NB4 (cell line): Measurements from ENCODE around the gene RUNX3.

Experiments used
- DNase-seq: peaks from one replicate; pipeline ENCODE4 v3.0.0; 2010; ENCODE audit warnings: low read depth
- H3K4me3 ChIP-seq: one replicate; pipeline ENCODE4 v1.5.1; 2011; ENCODE audit warnings: mild to moderate bottlenecking, low read depth, low read length, moderate library complexity
- MYC ChIP-seq: IDR thresholded peaks from 2 replicates; pipeline ENCODE4 v1.6.1; 2011; ENCODE audit warnings: low read depth, low read length
- POLR2A ChIP-seq: IDR thresholded peaks from 2 replicates; pipeline ENCODE4 v1.6.1; 2011; ENCODE audit warnings: mild to moderate bottlenecking; ENCODE audit not compliant: insufficient read length; ENCODE audit errors: extremely low read depth
- TF ChIP-seq, protein P1 (sequence below): IDR thresholded peaks from 2 replicates; pipeline ENCODE4 v1.6.1; 2011; ENCODE audit warnings: low read depth, low read length
- TF ChIP-seq, protein P2 (sequence below): IDR thresholded peaks from one replicate; pipeline ENCODE4 v1.5.1; 2012; ENCODE audit warnings: low read depth, low read length

The RUNX3 gene

DNA sequence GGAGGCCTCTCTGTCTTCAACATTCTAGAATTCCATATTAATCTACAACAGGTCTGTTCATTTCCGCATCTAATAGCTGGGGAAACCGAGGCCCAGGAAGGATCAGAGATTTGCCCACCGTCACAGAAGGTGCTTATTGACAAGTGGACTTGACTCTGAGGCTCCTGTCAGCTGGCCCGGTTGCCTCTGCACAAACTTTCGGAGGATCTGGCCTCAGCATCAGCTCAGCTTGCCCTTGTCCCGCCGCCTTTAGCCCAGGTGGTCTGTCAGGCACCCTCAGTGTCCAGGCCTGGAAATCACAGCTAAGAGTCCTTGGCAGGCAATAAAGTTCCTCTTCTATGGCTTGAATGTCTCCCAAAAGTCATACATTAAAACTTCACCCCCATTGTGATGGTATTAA lies 8.2 kb upstream of the RUNX3 start:
- DNase-seq, result no peak
- TF ChIP-seq, protein P1, sequence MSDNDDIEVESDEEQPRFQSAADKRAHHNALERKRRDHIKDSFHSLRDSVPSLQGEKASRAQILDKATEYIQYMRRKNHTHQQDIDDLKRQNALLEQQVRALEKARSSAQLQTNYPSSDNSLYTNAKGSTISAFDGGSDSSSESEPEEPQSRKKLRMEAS, result no peak
- TF ChIP-seq MYC (no peak), POLR2A (no peak)
- TF ChIP-seq, protein P2, sequence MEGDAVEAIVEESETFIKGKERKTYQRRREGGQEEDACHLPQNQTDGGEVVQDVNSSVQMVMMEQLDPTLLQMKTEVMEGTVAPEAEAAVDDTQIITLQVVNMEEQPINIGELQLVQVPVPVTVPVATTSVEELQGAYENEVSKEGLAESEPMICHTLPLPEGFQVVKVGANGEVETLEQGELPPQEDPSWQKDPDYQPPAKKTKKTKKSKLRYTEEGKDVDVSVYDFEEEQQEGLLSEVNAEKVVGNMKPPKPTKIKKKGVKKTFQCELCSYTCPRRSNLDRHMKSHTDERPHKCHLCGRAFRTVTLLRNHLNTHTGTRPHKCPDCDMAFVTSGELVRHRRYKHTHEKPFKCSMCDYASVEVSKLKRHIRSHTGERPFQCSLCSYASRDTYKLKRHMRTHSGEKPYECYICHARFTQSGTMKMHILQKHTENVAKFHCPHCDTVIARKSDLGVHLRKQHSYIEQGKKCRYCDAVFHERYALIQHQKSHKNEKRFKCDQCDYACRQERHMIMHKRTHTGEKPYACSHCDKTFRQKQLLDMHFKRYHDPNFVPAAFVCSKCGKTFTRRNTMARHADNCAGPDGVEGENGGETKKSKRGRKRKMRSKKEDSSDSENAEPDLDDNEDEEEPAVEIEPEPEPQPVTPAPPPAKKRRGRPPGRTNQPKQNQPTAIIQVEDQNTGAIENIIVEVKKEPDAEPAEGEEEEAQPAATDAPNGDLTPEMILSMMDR, result no peak
- H3K4me3 ChIP-seq, result no peak overlapping the region

DNA sequence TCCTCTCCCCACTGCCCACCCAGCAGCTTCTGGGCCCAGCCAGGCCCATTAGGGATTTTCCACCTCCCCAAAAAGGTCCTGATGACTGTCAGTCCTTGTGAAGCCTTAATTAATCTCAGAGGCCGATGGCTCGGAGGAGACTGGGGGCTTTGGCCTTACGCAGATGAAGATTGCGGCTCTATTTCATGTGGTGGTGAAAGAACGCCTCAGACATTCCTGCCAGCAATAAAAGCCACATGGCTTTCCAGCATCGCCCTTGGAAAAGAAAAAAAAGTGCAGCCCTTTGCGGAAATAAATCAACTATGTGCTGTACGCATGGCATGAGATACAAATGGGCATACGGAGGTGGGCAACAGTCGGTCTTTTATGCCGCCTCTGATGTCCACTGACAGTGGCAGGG lies 6.6 kb upstream of the RUNX3 start:
- no peak for DNase-seq
- TF ChIP-seq POLR2A (no peak), MYC (no peak)
- TF ChIP-seq, protein P1, result no peak
- TF ChIP-seq, protein P2, result no peak
- H3K4me3 ChIP-seq, result no peak overlapping the region

DNA sequence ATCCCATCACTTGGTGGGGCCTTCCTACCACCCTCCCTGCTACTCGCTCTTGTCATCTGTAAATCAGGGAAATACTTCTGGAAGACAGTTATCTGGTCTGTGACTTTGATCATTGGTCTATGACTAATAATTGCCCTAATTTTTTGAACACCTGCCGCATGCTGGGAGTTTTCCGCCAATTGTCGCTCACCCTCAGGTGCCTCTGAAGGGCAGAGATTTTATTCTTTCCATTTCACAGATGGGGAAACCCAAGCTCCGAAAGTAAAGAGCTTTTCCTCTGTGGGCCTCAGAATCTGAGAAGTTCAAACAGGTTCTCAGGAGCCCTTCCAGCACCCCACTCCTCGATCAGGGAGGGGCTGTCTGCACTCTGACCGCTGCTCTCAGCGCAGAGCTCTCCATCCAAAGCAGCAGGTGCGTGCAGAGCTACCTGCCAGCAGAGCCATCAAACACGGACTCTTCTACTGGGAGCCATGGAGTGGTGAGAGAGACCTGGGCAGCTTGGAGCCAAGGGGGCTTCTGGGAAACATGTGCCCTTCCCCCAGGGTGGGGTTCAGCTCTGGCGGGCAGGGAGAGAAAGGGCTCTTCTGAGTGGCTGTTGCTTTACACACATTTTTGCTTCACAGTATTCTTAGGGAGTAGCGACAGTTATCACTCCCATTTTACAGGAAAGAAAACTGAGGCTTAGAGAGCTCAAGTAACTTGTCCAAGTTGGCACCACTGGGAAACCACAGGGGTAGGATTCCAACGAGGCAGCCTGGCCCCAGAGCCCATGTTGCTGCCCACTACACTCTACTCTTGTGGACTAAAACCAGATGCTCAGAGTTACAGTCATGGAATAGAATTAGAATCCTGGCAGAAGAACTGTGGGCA lies 5.8 kb upstream of the RUNX3 start:
- TF ChIP-seq, protein P2, result no peak
- TF ChIP-seq, protein P1, result no peak
- TF ChIP-seq POLR2A (no peak), MYC (no peak)
- no peak for DNase-seq
- no peak overlapping the region for H3K4me3 ChIP-seq

DNA sequence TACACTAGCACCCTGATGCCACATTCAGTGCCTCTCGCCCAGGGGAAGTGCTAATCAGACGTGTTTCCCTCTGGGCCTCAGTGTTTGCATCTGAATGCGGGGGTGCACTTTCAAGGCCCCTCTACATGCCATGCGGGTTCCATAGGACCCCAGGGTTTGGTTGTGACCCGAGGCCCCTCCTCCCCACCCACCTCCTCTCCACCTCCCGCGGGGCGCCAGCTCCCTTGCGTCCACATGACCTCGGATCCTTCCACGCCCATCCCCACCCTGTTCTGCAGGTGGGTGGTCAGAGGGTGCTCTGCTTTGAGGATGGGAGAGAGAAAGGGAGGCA lies 5.1 kb upstream of the RUNX3 start:
- no peak for TF ChIP-seq MYC
- no peak for TF ChIP-seq POLR2A
- TF ChIP-seq, protein P1, result no peak
- no peak overlapping the region for H3K4me3 ChIP-seq
- DNase-seq, result no peak

DNA sequence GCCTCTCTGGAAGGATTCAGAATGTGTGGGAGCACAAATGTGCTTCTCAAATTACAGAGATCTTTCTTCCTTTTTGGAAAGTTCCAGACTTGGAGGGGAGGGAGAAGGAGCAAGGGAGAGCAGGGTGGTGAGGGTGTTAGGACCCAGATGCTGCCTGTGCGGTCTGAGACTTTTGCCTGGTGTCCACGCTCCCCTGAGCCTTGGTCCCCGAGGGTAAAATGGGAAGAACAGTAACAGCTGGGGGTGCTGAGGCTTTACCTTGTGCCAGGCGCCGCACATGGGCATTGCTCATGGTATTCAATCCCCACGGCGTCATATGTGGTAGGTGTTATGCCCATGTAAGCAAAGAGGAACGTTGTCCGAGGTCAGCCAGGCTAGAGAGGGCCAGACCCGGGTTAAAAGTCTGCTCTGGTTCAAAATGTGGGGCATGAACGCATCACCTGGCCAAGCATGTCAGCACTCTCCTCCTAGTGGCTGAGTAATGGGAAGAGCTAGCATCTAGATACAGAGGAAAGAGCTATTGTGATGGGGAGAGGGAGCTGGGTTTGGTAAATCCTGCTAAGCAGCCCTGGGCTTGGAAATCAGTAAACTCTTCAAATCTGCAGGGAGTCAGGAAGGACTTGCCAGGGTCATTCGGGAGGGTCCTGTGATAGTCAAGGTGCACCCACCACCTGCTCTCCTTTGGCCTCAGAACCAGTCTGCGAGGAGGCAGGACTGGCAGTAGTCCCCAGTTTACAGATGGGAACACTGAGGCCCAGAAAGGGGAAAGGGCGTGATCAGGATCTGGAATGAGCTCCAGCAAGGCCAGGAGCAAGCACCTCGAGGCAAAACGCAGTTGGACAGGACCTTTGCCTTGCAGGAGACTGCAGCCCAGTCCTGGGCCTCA lies 4.5 kb upstream of the RUNX3 start:
- DNase-seq, result no peak
- TF ChIP-seq, protein P2, result no peak
- TF ChIP-seq POLR2A (no peak), MYC (no peak)
- TF ChIP-seq, protein P1, result no peak
- H3K4me3 ChIP-seq, result no peak overlapping the region

DNA sequence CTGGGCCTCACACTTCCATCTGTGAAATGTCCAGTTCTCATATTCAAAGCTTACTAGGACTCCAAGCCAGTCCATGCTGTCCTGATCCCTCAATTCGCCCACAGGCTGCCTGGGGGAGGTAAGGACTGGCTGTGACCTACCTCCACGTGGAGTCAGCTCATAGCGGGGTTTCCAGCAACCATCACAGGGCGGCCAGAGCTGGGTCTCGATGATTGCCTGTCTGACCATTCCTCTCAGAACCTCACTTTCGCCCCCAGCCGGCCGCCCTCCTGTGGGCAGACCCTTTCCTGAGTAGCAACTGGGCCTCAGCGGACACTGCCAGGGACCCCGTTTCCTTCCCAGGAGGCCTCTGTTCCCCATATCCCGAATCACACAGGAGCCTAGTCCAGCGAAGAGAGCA lies 3.4 kb upstream of the RUNX3 start:
- DNase-seq, result no peak
- TF ChIP-seq, protein P1, result no peak
- TF ChIP-seq MYC (no peak), POLR2A (no peak)
- TF ChIP-seq, protein P2, result no peak
- H3K4me3 ChIP-seq, result no peak overlapping the region
